A673 (cell line): ENCODE measurements around the gene PRELP. TPM values are rescaled to one million over a fixed set of nuclear protein-coding genes. Genes with fewer than 3 reads are reported as not detected.
A peak's percentile ranks its signal among the peaks of the same experiment; 100 is the strongest.

Experiments
- BruUV-seq: library from RNA; stranded (reverse); fragments of 400-500 nt; replicated peaks from 2 replicates; lab custom pipeline; 2021; lab: Mats Ljungman, UMichigan
- CTCF ChIA-PET: fragments of 300-600 bp; sonication (Branson Sonifier 250); formaldehyde crosslinking; loops from one replicate; lab custom pipeline; 2022; ENCODE audit warnings: antibody characterized with exemption; lab: Charles Lee
- POLR2A ChIA-PET: fragments of 300-600 bp; sonication (Branson Sonifier 250); formaldehyde crosslinking; loops from one replicate; lab custom pipeline; 2022; ENCODE audit warnings: antibody characterized with exemption; ENCODE audit not compliant: low non-redundant PET; lab: Charles Lee
- DNase-seq: peaks from one replicate; pipeline ENCODE4 v3.0.0-alpha.2; 2015; ENCODE audit warnings: low spot score
- H3K27ac ChIP-seq: fragments of 200-600 bp; sonication (generic); 2 replicates; pipeline ENCODE4 v1.5.1; 2016; ENCODE audit warnings: mixed run types, low read depth, mild to moderate bottlenecking, mixed read lengths, antibody characterized with exemption, low read length; ENCODE audit not compliant: poor library complexity, severe bottlenecking
- H3K27me3 ChIP-seq: fragments of 200-600 bp; sonication (generic); replicated peaks from 2 replicates; pipeline ENCODE4 v1.6.1; 2017; ENCODE audit warnings: mixed run types, low read depth, mild to moderate bottlenecking, mixed read lengths, antibody characterized with exemption, low read length; ENCODE audit not compliant: insufficient read depth, poor library complexity
- H3K36me3 ChIP-seq: fragments of 200-600 bp; sonication (generic); 2 replicates; pipeline ENCODE4 v1.6.1; 2016; ENCODE audit warnings: mixed run types, mild to moderate bottlenecking, mixed read lengths, antibody characterized with exemption, low read length; ENCODE audit not compliant: insufficient read depth, poor library complexity, severe bottlenecking
- H3K4me1 ChIP-seq: fragments of 200-600 bp; sonication (generic); 2 replicates; pipeline ENCODE4 v1.6.1; 2017; ENCODE audit warnings: mixed run types, mild to moderate bottlenecking, mixed read lengths, antibody characterized with exemption, low read length; ENCODE audit not compliant: insufficient read depth, poor library complexity, severe bottlenecking
- H3K4me3 ChIP-seq: fragments of 200-600 bp; sonication (generic); 2 replicates; pipeline ENCODE4 v1.5.1; 2016; ENCODE audit warnings: low read depth, mixed run types, mild to moderate bottlenecking, mixed read lengths, low read length; ENCODE audit not compliant: poor library complexity, severe bottlenecking
- H3K9me3 ChIP-seq: fragments of 200-600 bp; sonication (generic); 2 replicates; pipeline ENCODE4 v1.6.1; 2016; ENCODE audit warnings: mixed run types, low read depth, mild to moderate bottlenecking, mixed read lengths, antibody characterized with exemption, low read length; ENCODE audit not compliant: poor library complexity, severe bottlenecking
- EZH2 ChIP-seq: fragments of 200-600 bp; sonication (generic); IDR thresholded peaks from 2 replicates; pipeline ENCODE4 v1.6.1; 2017; ENCODE audit warnings: borderline replicate concordance, low read depth, mild to moderate bottlenecking, mixed read lengths, antibody characterized with exemption, low read length; ENCODE audit not compliant: poor library complexity, severe bottlenecking
- intact Hi-C: fragments of 100-400 bp; cut with micrococcal nuclease; formaldehyde crosslinking; loops from one replicate; pipeline ENCODE4 v1.10.0; 2022; ENCODE audit not compliant: unreplicated experiment
- total RNA-seq: library from RNA; stranded (reverse); gene quantifications from 2 replicates; pipeline ENCODE4 v1.2.3, GENCODE V29; 2021
- TF ChIP-seq, protein P1 (sequence below): fragments of 300-800, 200-600 bp; sonication (generic); conservative IDR thresholded peaks from 2 replicates; pipeline ENCODE4 v1.5.1; 2017; ENCODE audit warnings: low read depth, mild to moderate bottlenecking, antibody characterized with exemption, low read length, moderate library complexity, mixed read lengths

Gene PRELP
- total RNA-seq, 1 experiment from 2014 or later, result not detected

DNA sequence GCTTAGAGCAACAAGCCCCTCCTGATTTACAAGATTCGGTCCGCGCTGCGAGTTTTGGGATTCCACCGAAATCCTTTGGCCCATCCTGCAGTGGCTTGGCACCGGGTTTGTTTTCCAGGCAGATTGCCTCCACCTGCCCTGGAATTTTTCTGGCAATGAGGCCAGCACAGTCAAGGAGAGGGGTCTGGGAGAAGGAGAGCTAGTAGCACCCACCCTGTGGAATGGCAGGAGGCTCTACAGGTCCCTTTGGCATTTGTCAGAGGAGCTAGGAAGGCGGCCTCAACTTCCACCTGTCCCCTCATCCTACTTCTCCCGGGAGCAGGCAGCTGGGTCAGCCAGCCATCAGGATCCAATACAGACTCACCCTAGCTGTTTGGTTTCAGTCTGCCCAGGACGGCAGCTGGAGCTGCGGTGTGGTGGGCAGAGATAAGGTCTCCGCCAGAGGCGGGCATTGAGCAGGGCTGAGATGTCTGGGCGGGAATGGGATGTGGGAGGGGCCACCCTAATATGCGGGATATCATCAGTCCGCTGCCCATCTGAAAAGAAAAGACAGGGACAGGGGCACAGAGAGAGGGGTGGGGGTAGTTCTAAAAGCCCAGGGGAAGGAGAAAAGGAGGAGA, 37.8 kb upstream of the PRELP start:
- Histone ChIP-seq H3K27ac (no peak overlapping the region), H3K27me3 (no peaks in the 10 kb centered on the region), H3K4me1 (peaks cover 10% of the 10 kb centered on the region), H3K4me3 (no peak overlapping the region), H3K36me3 (no peaks in the 10 kb centered on the region), H3K9me3 (no peaks in the 10 kb centered on the region)
- BruUV-seq, result no TSS peak
- intact Hi-C loops, result no loop called here
- POLR2A ChIA-PET, result no interaction called here
- DNase-seq, result no peak
- CTCF ChIA-PET, result no interaction called here
- TF ChIP-seq, protein P1, sequence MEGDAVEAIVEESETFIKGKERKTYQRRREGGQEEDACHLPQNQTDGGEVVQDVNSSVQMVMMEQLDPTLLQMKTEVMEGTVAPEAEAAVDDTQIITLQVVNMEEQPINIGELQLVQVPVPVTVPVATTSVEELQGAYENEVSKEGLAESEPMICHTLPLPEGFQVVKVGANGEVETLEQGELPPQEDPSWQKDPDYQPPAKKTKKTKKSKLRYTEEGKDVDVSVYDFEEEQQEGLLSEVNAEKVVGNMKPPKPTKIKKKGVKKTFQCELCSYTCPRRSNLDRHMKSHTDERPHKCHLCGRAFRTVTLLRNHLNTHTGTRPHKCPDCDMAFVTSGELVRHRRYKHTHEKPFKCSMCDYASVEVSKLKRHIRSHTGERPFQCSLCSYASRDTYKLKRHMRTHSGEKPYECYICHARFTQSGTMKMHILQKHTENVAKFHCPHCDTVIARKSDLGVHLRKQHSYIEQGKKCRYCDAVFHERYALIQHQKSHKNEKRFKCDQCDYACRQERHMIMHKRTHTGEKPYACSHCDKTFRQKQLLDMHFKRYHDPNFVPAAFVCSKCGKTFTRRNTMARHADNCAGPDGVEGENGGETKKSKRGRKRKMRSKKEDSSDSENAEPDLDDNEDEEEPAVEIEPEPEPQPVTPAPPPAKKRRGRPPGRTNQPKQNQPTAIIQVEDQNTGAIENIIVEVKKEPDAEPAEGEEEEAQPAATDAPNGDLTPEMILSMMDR, result no peak
- no peak for TF ChIP-seq EZH2

DNA sequence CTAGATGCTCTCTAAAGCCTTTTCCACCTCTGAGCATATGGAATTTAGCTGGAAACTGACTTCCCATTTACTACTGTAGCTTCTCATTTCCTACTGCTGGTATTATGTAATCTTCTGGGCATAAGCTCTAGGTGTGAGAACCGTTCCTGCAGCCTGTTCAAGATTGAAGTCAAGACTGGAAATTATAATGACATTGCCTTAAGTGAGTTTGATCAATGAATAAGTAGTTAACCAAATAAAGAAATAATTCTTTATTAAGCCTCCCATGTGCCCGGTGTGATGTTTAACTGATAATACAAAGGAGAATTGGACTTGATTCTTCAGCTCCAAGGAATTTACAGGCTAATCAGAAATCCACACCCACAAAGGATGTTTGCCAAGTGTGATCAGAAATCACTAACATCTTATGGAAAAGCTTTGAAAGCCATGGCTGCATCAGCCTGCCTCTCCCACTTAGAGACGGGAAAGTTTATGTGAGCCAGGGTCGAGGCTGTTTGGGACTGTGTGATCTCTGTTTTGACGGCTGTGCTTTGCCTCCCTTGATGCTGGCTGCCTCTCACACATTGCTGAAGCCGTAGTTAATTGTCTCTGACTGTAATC, 36.4 kb upstream of the PRELP start:
- ChIA-PET CTCF (no interaction called here), POLR2A (no interaction called here)
- H3K27me3 ChIP-seq, result no peaks in the 10 kb centered on the region
- no peaks in the 10 kb centered on the region for H3K9me3 ChIP-seq
- peaks cover 10% of the 10 kb centered on the region for H3K4me1 ChIP-seq
- BruUV-seq, result no TSS peak
- no peak for DNase-seq
- no peaks in the 10 kb centered on the region for H3K36me3 ChIP-seq
- TF ChIP-seq, protein P1, result no peak
- TF ChIP-seq EZH2, result no peak
- H3K27ac ChIP-seq, result no peak overlapping the region
- intact Hi-C loops, result no loop called here
- H3K4me3 ChIP-seq, result no peak overlapping the region

DNA sequence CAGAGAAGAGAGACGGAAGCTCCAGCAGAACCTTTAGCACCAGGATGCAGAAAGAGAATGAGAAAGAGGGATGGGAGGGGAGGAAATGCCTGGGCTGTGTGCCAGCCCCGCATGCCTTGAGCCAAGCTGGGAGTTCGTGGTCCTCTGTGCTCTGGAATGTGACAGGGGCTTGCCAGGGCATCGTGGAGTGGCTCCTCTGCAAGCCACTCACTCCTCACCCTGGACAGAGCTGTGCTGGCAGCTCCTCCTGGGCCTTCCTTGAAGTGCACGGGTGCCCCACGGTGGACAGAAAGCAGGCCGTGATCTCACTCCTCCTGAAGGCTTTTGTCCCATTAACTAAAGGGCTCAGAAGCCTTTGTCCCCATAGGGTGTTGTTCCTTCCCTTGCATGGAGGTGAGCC, 34.8 kb upstream of the PRELP start:
- Histone ChIP-seq H3K9me3 (no peaks in the 10 kb centered on the region), H3K27ac (no peak overlapping the region), H3K4me1 (peaks cover 10% of the 10 kb centered on the region), H3K27me3 (no peaks in the 10 kb centered on the region), H3K36me3 (no peaks in the 10 kb centered on the region), H3K4me3 (no peak overlapping the region)
- ChIA-PET POLR2A (no interaction called here), CTCF (interaction anchor here (0.7 kb wide), 1 partner anchor 96 kb away, joined by 3 read pairs; no protein-coding TSS in a partner anchor)
- peak; percentile 77 for DNase-seq
- TF ChIP-seq, protein P1, result peak; percentile 35; the same call in 1 of the 2 replicates
- no peak for TF ChIP-seq EZH2
- BruUV-seq, result no TSS peak
- intact Hi-C loops, result no loop called here
